GM12878 (cell line): Measurements from ENCODE around the gene PREB.

Experiments used
- HDGF ChIP-seq: fragments of 450-650 bp; IDR thresholded peaks from 2 replicates; pipeline ENCODE4 v1.6.1; 2016; ENCODE audit warnings: antibody characterized with exemption
- POLR2AphosphoS2 ChIP-seq: IDR thresholded peaks from 2 replicates; pipeline ENCODE4 v1.6.1; 2011; ENCODE audit warnings: low read depth, mild to moderate bottlenecking, low read length, improper control_type of control experiment, moderate library complexity
- POLR2AphosphoS5 ChIP-seq: IDR thresholded peaks from 2 replicates; pipeline ENCODE4 v1.6.1; 2011; ENCODE audit warnings: mild to moderate bottlenecking, low read length, inconsistent platforms

DNA sequence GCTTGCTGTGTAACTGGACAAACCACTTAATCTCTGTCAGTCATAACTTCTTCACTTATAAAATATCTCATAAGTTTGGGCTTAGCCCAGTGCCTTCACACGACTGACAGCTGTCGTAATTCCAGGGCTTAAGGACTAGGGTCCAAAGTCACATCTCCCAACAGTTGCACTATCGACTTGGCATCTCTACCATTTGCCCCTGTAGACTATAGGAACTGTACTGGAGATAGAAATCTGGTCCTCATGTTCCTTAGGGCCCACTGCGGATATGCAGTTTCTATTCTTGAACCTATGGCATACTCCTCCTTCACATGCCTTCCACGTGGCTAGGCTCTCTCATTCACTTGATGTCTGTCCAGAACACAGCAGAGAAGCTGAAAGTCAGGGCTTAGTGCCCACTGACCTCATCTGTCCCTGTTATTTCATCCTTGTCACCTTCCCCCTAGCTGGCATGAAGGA is 8.2 kb downstream of the PREB start:
- TF ChIP-seq POLR2AphosphoS2 (no peak), POLR2AphosphoS5 (no peak), HDGF (no peak)
